K562 (cell line): ENCODE results near the gene ZNF358. TPM values are rescaled to one million over a fixed set of nuclear protein-coding genes. Genes with fewer than 3 reads are reported as not detected.

Experiments
- ATAC-seq: fragments of 200-7000 bp; cut with Tn5 transposase; 3 replicates; pipeline ENCODE4 v1.9.1; 2020; ENCODE audit warnings: moderate library complexity
- BruUV-seq: library from RNA; stranded (reverse); fragments of 400-500 nt; replicated peaks from 2 replicates; lab custom pipeline; 2021; lab: Mats Ljungman, UMichigan
- CTCF ChIA-PET: fragments of 300-600 bp; formaldehyde crosslinking; extraction: SDS; loops from one replicate; lab custom pipeline; 2021; ENCODE audit warnings: low intra/inter-chr PET ratio; lab: Yijun Ruan, JAX
- POLR2A ChIA-PET: fragments of 300-600, 350-650 bp; sonication (Branson Sonifier 250); formaldehyde crosslinking; extraction: SDS; loops from one replicate; lab custom pipeline; 2021; ENCODE audit warnings: antibody characterized with exemption, inconsistent platforms; lab: Yijun Ruan, JAX
- DNase-seq, 4 experiments: peaks; one replicate each; pipeline versions ENCODE4 v3.0.0 to v3.0.0-alpha.2; 2011 to 2018; ENCODE audit warnings: low spot score in 3 of 4, mixed read lengths in 3 of 4; ENCODE audit errors: extremely low read depth in 1 of 4
- FAIRE-seq: peaks from 2 replicates; lab custom pipeline; 2011; peaks lifted over from hg19 to GRCh38; lab: Jason Lieb, UNC
- H2AFZ ChIP-seq: 2 replicates; pipeline ENCODE4 v1.6.0; 2011; ENCODE audit warnings: low read depth, low read length, control low read depth, inconsistent platforms
- H3K27ac ChIP-seq: fragments of 200-600 bp; 3 replicates; pipeline ENCODE4 v1.8.0; 2011; ENCODE audit warnings: low read depth, mild to moderate bottlenecking, control low read depth, inconsistent platforms, low read length, moderate library complexity, mixed read lengths; ENCODE audit errors: extremely low read depth
- H3K27me3 ChIP-seq, 2 experiments: fragments of 300-600 bp in 1 of 2; 2 replicates in 1 of 2; 3 replicates in 1 of 2; pipeline versions ENCODE4 v1.6.0 to v1.8.0; 2011; ENCODE audit warnings: inconsistent platforms in 2 of 2, low read length in 2 of 2, mild to moderate bottlenecking in 1 of 2, mixed read lengths in 1 of 2, moderate library complexity in 1 of 2; ENCODE audit not compliant: control insufficient read depth in 2 of 2, insufficient read depth in 2 of 2
- H3K36me3 ChIP-seq: fragments of 300-600 bp; 3 replicates; pipeline ENCODE4 v1.8.0; 2011; ENCODE audit warnings: mild to moderate bottlenecking, low read length, inconsistent platforms; ENCODE audit not compliant: control insufficient read depth, insufficient read depth
- H3K4me1 ChIP-seq, 2 experiments: fragments of 200-600 bp in 1 of 2; replicated peaks in 1 of 2; 2 replicates in 1 of 2; 3 replicates in 1 of 2; pipeline versions ENCODE4 v1.5.1 to v1.8.0; 2011; ENCODE audit warnings: inconsistent platforms in 2 of 2, low read length in 2 of 2, mild to moderate bottlenecking in 1 of 2, mixed read lengths in 1 of 2, moderate library complexity in 1 of 2; ENCODE audit not compliant: control insufficient read depth in 2 of 2, insufficient read depth in 2 of 2
- H3K4me2 ChIP-seq: 2 replicates; pipeline ENCODE4 v1.6.1; 2011; ENCODE audit warnings: low read length, control low read depth, inconsistent platforms, mixed read lengths; ENCODE audit not compliant: insufficient read depth
- H3K4me3 ChIP-seq: fragments of 200-600 bp; sonication (generic), shearing (Covaris generic); 2 replicates; pipeline ENCODE4 v1.5.1; 2016; ENCODE audit warnings: control low read depth, inconsistent platforms
- H3K79me2 ChIP-seq: fragments of 200-600 bp; 3 replicates; pipeline ENCODE4 v1.8.0; 2011; ENCODE audit warnings: low read length, inconsistent platforms; ENCODE audit not compliant: control insufficient read depth, insufficient read depth
- H3K9ac ChIP-seq, 2 experiments: 2 replicates each; pipeline versions ENCODE4 v1.6.0 to v1.6.1; 2011; ENCODE audit warnings: low read depth in 2 of 2, low read length in 2 of 2, control low read depth in 1 of 2, inconsistent platforms in 1 of 2, mild to moderate bottlenecking in 1 of 2, mixed read lengths in 1 of 2; ENCODE audit not compliant: insufficient read depth in 1 of 2
- H3K9me1 ChIP-seq: one replicate; pipeline ENCODE4 v1.6.0; 2011; ENCODE audit warnings: inconsistent platforms, mild to moderate bottlenecking, low read length, moderate library complexity; ENCODE audit not compliant: control insufficient read depth, insufficient read depth
- H3K9me3 ChIP-seq: replicated peaks from 2 replicates; pipeline ENCODE4 v1.5.1; 2011; ENCODE audit warnings: low read depth, low read length, inconsistent platforms; ENCODE audit not compliant: control insufficient read depth, insufficient read depth
- H4K20me1 ChIP-seq: replicated peaks from 2 replicates; pipeline ENCODE4 v1.6.1; 2011; ENCODE audit warnings: low read length, inconsistent platforms, mixed read lengths; ENCODE audit not compliant: control insufficient read depth, insufficient read depth
- CREB3 ChIP-seq: fragments of 450-650 bp; conservative IDR thresholded peaks from 2 replicates; pipeline ENCODE4 v1.6.1; 2016; ENCODE audit warnings: missing genetic modification characterization, low read depth, mild to moderate bottlenecking, missing compliant biosample characterization, moderate library complexity
- EGR1 ChIP-seq: fragments of 450-650 bp; conservative IDR thresholded peaks from 2 replicates; pipeline ENCODE4 v1.6.1; 2017; ENCODE audit warnings: mild to moderate bottlenecking
- HINFP ChIP-seq: fragments of 450-650 bp; conservative IDR thresholded peaks from 2 replicates; pipeline ENCODE4 v1.6.1; 2016; ENCODE audit warnings: missing genetic modification characterization, low read depth, mild to moderate bottlenecking, control low read depth, missing compliant biosample characterization
- IRF2 ChIP-seq: sonication (generic); formaldehyde crosslinking; IDR thresholded peaks from 2 replicates; pipeline ENCODE4 v1.8.1; 2022; ENCODE audit warnings: mild to moderate bottlenecking, missing genetic modification reagents
- TBL1XR1 ChIP-seq, 2 experiments: IDR thresholded peaks; 2 replicates each; pipeline ENCODE4 v1.6.1; 2012; ENCODE audit warnings: improper control_type of control experiment in 2 of 2, low read length in 2 of 2, mild to moderate bottlenecking in 1 of 2
- ZKSCAN3 ChIP-seq: fragments of 250-450 bp; sonication (Bioruptor Pico); IDR thresholded peaks from 2 replicates; pipeline ENCODE4 v1.4.0; 2020
- ZNF12 ChIP-seq: sonication (generic); formaldehyde crosslinking; IDR thresholded peaks from 2 replicates; pipeline ENCODE4 v1.4.0; 2020; ENCODE audit warnings: mild to moderate bottlenecking, missing genetic modification reagents
- ZNF766 ChIP-seq: fragments of 200-800 bp; sonication (Bioruptor generic); conservative IDR thresholded peaks from 2 replicates; pipeline ENCODE4 v1.6.1; 2016; ENCODE audit warnings: missing genetic modification characterization, missing compliant biosample characterization
- WGBS: fragments of 100-300 bp; shearing (Covaris generic); methylation state at CpG from one replicate; pipeline ENCODE4 v1.1.6; 2016; ENCODE audit warnings: low coverage, mixed read lengths; ENCODE audit not compliant: insufficient coverage; ENCODE audit errors: missing lambda C conversion rate; 5-methylcytosine and 5-hydroxymethylcytosine counted together
- in situ Hi-C: fragments of 300-500 bp; cut with MboI; formaldehyde crosslinking; loops from 4 replicates; pipeline ENCODE4 v1.15.0; 2018; ENCODE audit warnings: inconsistent platforms, mixed read lengths
- intact Hi-C: fragments of 100-400 bp; cut with micrococcal nuclease; formaldehyde crosslinking; loops from 2 replicates; pipeline ENCODE4 v1.14.2; 2022
- polyA plus RNA-seq, 8 experiments: library from polyadenylated mRNA; depleted of rRNA in 4 of 8; stranded (reverse) in 5 of 8; unstranded in 3 of 8; fragments of >200 nt; fragmentation: Nextera tagmentation in 2 of 8; fragmentation: Illumina TruSeq in 1 of 8; extraction: Ambion mirVana in 2 of 8; extraction: Trizol in 1 of 8; gene quantifications; 2 replicates each; pipeline versions ENCODE4 v1.2.1 to v1.2.3, GENCODE V29; 2011 to 2014; ENCODE audit warnings: inconsistent platforms in 1 of 8, missing spikeins in 1 of 8
- total RNA-seq, 7 experiments: library from RNA; depleted of rRNA in 6 of 7; stranded (reverse); fragments of >200 nt in 6 of 7; fragmentation: Illumina TruSeq in 2 of 7; extraction: Trizol in 2 of 7; gene quantifications; 2 replicates each; pipeline versions ENCODE4 v1.2.1 to v1.2.3, GENCODE V29; 2011 to 2021; ENCODE audit warnings: low replicate concordance in 1 of 7
- TF ChIP-seq, protein P1 (sequence below), 2 experiments: IDR thresholded peaks; 2 replicates each; pipeline ENCODE4 v1.6.1; 2011; ENCODE audit warnings: borderline replicate concordance in 1 of 2, control low read depth in 1 of 2, low read depth in 1 of 2, low read length in 1 of 2, mild to moderate bottlenecking in 1 of 2, mixed read lengths in 1 of 2, moderate library complexity in 1 of 2; ENCODE audit not compliant: insufficient read depth in 1 of 2, insufficient read length in 1 of 2, poor library complexity in 1 of 2, severe bottlenecking in 1 of 2; ENCODE audit errors: extremely low read depth in 1 of 2
- TF ChIP-seq, protein P2 (sequence below): sonication (generic); formaldehyde crosslinking; IDR thresholded peaks from 2 replicates; pipeline ENCODE4 v1.8.0; 2022; ENCODE audit warnings: missing genetic modification reagents, mild to moderate bottlenecking, borderline replicate concordance
- TF ChIP-seq, protein P3 (sequence below): fragments of 450-650 bp; IDR thresholded peaks from 2 replicates; pipeline ENCODE4 v1.6.1; 2018; ENCODE audit warnings: mild to moderate bottlenecking, low read depth; ENCODE audit not compliant: partially characterized antibody

The ZNF358 gene
- total and polyA plus RNA-seq, 9 of the 15 experiments (the other 6 are each of a cell fraction or from before 2014, with no cell fraction given), result 0.04 to 17.2 (median 4.9) TPM

GRCh38 chr19:7554990-7555864 is 39.3 kb downstream of the ZNF358 start:
- FAIRE-seq (no peak), ATAC-seq (peak; percentile 87), DNase-seq (peak; percentile 41 to 90 (median 88))
- H3K9me1 ChIP-seq, result no peaks in the 10 kb centered on the region
- peak overlapping the region in 1 of 2 experiments; percentile 65; a peak in 1 of 4 replicates for H3K9ac ChIP-seq
- no peaks in the 10 kb centered on the region for H3K27me3 ChIP-seq
- no TSS peak for BruUV-seq
- no peaks in the 10 kb centered on the region for H3K79me2 ChIP-seq
- POLR2A ChIA-PET, result interaction anchor here (0.7 kb wide), 1 partner anchor 243 kb away, joined by 3 read pairs; no protein-coding TSS in a partner anchor
- H3K4me3 ChIP-seq, result peak overlapping the region; percentile 34
- H3K4me1 ChIP-seq, result peaks cover 0 to 29% of the 10 kb centered on the region in 2 experiments; a peak in 3 of 5 replicates
- CTCF ChIA-PET, result no interaction called here
- intact Hi-C loops (no loop called here), in situ Hi-C loops (no loop called here)
- H3K27ac ChIP-seq, result peak overlapping the region; percentile 72; the same call in 2 of the 3 replicates
- 75% methylated on average over 30 of the region's 62 CpGs for WGBS
- H4K20me1 ChIP-seq, result no peaks in the 10 kb centered on the region
- no peak overlapping the region; the same call in 1 of the 2 replicates for H3K4me2 ChIP-seq
- peaks cover 13% of the 10 kb centered on the region; the same call in 1 of the 3 replicates for H3K36me3 ChIP-seq
- peak overlapping the region; percentile 77 for H2AFZ ChIP-seq
- 0 out of 2 replicates have a peak, but pooled peaks cover 3% of the 10 kb centered on the region for H3K9me3 ChIP-seq
- TF ChIP-seq, protein P1, sequence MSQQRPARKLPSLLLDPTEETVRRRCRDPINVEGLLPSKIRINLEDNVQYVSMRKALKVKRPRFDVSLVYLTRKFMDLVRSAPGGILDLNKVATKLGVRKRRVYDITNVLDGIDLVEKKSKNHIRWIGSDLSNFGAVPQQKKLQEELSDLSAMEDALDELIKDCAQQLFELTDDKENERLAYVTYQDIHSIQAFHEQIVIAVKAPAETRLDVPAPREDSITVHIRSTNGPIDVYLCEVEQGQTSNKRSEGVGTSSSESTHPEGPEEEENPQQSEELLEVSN (IDR thresholded peaks at IDR 0.05; ENCODE audit: borderline replicate concordance in 1 of 2, extremely low read depth in 1 of 2, insufficient read depth in 1 of 2, insufficient read length in 1 of 2, low read depth in 1 of 2, low read length in 1 of 2, poor library complexity in 1 of 2, severe bottlenecking in 1 of 2), result peak in 1 of 2 experiments; percentile 4
- no peak for TF ChIP-seq HINFP (tag)
- TF ChIP-seq IRF2 (CRISPR knock-in tag), result no peak
- TF ChIP-seq EGR1, result 0 out of 2 replicates have a peak, but pooled peaks have one; percentile 16
- TF ChIP-seq CREB3, result no peak
- TF ChIP-seq, protein P2, sequence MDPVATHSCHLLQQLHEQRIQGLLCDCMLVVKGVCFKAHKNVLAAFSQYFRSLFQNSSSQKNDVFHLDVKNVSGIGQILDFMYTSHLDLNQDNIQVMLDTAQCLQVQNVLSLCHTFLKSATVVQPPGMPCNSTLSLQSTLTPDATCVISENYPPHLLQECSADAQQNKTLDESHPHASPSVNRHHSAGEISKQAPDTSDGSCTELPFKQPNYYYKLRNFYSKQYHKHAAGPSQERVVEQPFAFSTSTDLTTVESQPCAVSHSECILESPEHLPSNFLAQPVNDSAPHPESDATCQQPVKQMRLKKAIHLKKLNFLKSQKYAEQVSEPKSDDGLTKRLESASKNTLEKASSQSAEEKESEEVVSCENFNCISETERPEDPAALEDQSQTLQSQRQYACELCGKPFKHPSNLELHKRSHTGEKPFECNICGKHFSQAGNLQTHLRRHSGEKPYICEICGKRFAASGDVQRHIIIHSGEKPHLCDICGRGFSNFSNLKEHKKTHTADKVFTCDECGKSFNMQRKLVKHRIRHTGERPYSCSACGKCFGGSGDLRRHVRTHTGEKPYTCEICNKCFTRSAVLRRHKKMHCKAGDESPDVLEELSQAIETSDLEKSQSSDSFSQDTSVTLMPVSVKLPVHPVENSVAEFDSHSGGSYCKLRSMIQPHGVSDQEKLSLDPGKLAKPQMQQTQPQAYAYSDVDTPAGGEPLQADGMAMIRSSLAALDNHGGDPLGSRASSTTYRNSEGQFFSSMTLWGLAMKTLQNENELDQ (CRISPR knock-in tag), result no peak
- no peak for TF ChIP-seq ZNF12 (CRISPR knock-in tag)
- TF ChIP-seq ZKSCAN3, result no peak
- no peak for TF ChIP-seq ZNF766 (CRISPR knock-in tag)
- TF ChIP-seq, protein P3, sequence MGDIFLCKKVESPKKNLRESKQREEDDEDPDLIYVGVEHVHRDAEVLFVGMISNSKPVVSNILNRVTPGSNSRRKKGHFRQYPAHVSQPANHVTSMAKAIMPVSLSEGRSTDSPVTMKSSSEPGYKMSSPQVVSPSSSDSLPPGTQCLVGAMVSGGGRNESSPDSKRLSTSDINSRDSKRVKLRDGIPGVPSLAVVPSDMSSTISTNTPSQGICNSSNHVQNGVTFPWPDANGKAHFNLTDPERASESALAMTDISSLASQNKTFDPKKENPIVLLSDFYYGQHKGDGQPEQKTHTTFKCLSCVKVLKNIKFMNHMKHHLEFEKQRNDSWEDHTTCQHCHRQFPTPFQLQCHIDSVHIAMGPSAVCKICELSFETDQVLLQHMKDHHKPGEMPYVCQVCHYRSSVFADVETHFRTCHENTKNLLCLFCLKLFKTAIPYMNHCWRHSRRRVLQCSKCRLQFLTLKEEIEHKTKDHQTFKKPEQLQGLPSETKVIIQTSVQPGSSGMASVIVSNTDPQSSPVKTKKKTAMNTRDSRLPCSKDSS, result no peak
- no peak for TF ChIP-seq TBL1XR1 (IDR thresholded peaks at IDR 0.05; ENCODE audit: low read length in 2 of 2)
